Neural progenitor cell (in vitro differentiated cells): ENCODE data around the gene SELENBP1. TPM values are rescaled to one million over a fixed set of nuclear protein-coding genes. Genes with fewer than 3 reads are reported as not detected.
A peak's percentile ranks its signal among the peaks of the same experiment; 100 is the strongest.

Experiments
- DNase-seq: peaks from one replicate; pipeline ENCODE4 v3.0.0-alpha.2; 2016; ENCODE audit warnings: low spot score
- H2AFZ ChIP-seq: fragments of 200-600 bp; sonication (generic); replicated peaks from 2 replicates; pipeline ENCODE4 v1.6.1; 2016; ENCODE audit warnings: antibody characterized with exemption
- H3F3A ChIP-seq: fragments of 200-600 bp; sonication (generic); 2 replicates; pipeline ENCODE4 v1.6.1; 2016; ENCODE audit warnings: antibody characterized with exemption, low read depth
- H3K27ac ChIP-seq: fragments of 200-600 bp; sonication (generic); 2 replicates; pipeline ENCODE4 v1.5.1; 2016; ENCODE audit warnings: mild to moderate bottlenecking
- H3K27me3 ChIP-seq: fragments of 200-600 bp; sonication (generic); 2 replicates; pipeline ENCODE4 v1.6.1; 2016; ENCODE audit warnings: mild to moderate bottlenecking, moderate library complexity
- H3K36me3 ChIP-seq: fragments of 200-600 bp; sonication (generic); 2 replicates; pipeline ENCODE4 v1.5.1; 2016
- H3K4me1 ChIP-seq: fragments of 200-600 bp; sonication (generic); 2 replicates; pipeline ENCODE4 v1.6.1; 2016; ENCODE audit warnings: mixed run types
- H3K4me2 ChIP-seq: fragments of 200-600 bp; sonication (generic); 2 replicates; pipeline ENCODE4 v1.6.1; 2016
- H3K4me3 ChIP-seq: fragments of 200-600 bp; sonication (generic); 2 replicates; pipeline ENCODE4 v1.5.1; 2016
- H3K79me2 ChIP-seq: fragments of 200-600 bp; sonication (generic); 2 replicates; pipeline ENCODE4 v1.6.1; 2016; ENCODE audit warnings: low read depth
- H3K9ac ChIP-seq: fragments of 200-600 bp; sonication (generic); 2 replicates; pipeline ENCODE4 v1.6.1; 2016
- H3K9me3 ChIP-seq: fragments of 200-600 bp; sonication (generic); 2 replicates; pipeline ENCODE4 v1.5.1; 2016; ENCODE audit warnings: low read depth
- H4K20me1 ChIP-seq: fragments of 200-600 bp; sonication (generic); 2 replicates; pipeline ENCODE4 v1.6.1; 2016; ENCODE audit warnings: low read depth
- H3K27ac Mint-ChIP-seq: 3 replicates; pipeline ENCODE4 v1.8.0; 2021; ENCODE audit warnings: mixed read lengths
- H3K27me3 Mint-ChIP-seq: 2 replicates; pipeline ENCODE4 v1.8.0; 2022; ENCODE audit warnings: low read depth, mild to moderate bottlenecking, inconsistent platforms, moderate library complexity, mixed read lengths; ENCODE audit not compliant: insufficient read depth
- H3K36me3 Mint-ChIP-seq: 3 replicates; pipeline ENCODE4 v1.8.0; 2021; ENCODE audit warnings: mixed read lengths
- H3K4me1 Mint-ChIP-seq: 3 replicates; pipeline ENCODE4 v1.8.0; 2021; ENCODE audit warnings: mixed read lengths
- H3K4me3 Mint-ChIP-seq: 3 replicates; pipeline ENCODE4 v1.8.0; 2021; ENCODE audit warnings: mild to moderate bottlenecking, moderate library complexity, mixed read lengths
- H3K9me3 Mint-ChIP-seq: 3 replicates; pipeline ENCODE4 v1.8.0; 2020; ENCODE audit warnings: mixed read lengths
- CTCF ChIP-seq: fragments of 200-600 bp; sonication (generic); IDR thresholded peaks from 2 replicates; pipeline ENCODE4 v1.5.1; 2017; ENCODE audit warnings: antibody characterized with exemption, mild to moderate bottlenecking
- EZH2 ChIP-seq: fragments of 200-600 bp; sonication (generic); IDR thresholded peaks from 2 replicates; pipeline ENCODE4 v1.6.1; 2017; ENCODE audit warnings: antibody characterized with exemption, mild to moderate bottlenecking, moderate library complexity
- EZH2phosphoT487 ChIP-seq: fragments of 200-600 bp; sonication (generic); IDR thresholded peaks from 2 replicates; pipeline ENCODE4 v1.6.1; 2017; ENCODE audit warnings: antibody characterized with exemption
- total RNA-seq: library from RNA; depleted of rRNA; stranded (reverse); fragments of >200 nt; gene quantifications from 2 replicates; pipeline ENCODE4 v1.2.3, GENCODE V29; 2015; ENCODE audit warnings: low replicate concordance

SELENBP1 gene
- total RNA-seq, 1 donor from 2014 or later = 38.5 TPM

GRCh38 chr1:151346769-151347522 is 25.6 kb downstream of the SELENBP1 start, which contains the start of gene RFX5:
TSS of gene RFX5 (minus strand) at chr1:151347252. CDS start at chr1:151346320, 932 bp downstream.
- peaks cover 31% of the 10 kb centered on the region for H3K4me1 Mint-ChIP-seq
- TF ChIP-seq CTCF = no peak
- no peak for TF ChIP-seq EZH2phosphoT487
- no peak for TF ChIP-seq EZH2
- H3K36me3 Mint-ChIP-seq = peaks cover 23% of the 10 kb centered on the region

GRCh38 chr1:151346082-151346768 is 26.3 kb downstream of the SELENBP1 start:
- Histone ChIP-seq H3F3A (peaks cover 32% of the 10 kb centered on the region), H3K4me2 (peak overlapping the region; percentile 97), H2AFZ (no peak overlapping the region), H4K20me1 (no peaks in the 10 kb centered on the region), H3K9ac (peak overlapping the region; percentile 87), H3K36me3 (peaks cover 5% of the 10 kb centered on the region), H3K4me3 (peak overlapping the region; percentile 67), H3K27ac (peak overlapping the region; percentile 98), H3K79me2 (peaks cover 22% of the 10 kb centered on the region), H3K9me3 (no peaks in the 10 kb centered on the region), H3K4me1 (peaks cover 17% of the 10 kb centered on the region), H3K27me3 (no peaks in the 10 kb centered on the region)
- Mint-ChIP-seq H3K4me1 (peaks cover 31% of the 10 kb centered on the region), H3K27ac (peak overlapping the region; percentile 99), H3K4me3 (peak overlapping the region; percentile 95), H3K36me3 (peaks cover 23% of the 10 kb centered on the region), H3K27me3 (no peaks in the 10 kb centered on the region), H3K9me3 (peaks cover 4% of the 10 kb centered on the region)
- no peak for DNase-seq
- no peak for TF ChIP-seq CTCF
- no peak for TF ChIP-seq EZH2
- no peak for TF ChIP-seq EZH2phosphoT487

More at GRCh38 chr1:151346769-151347522, 25.6 kb downstream of the SELENBP1 start, which contains the start of gene RFX5:
- no peaks in the 10 kb centered on the region for H3K27me3 Mint-ChIP-seq
- peaks cover 8% of the 10 kb centered on the region for H3K9me3 Mint-ChIP-seq
- H3K4me3 Mint-ChIP-seq = peak within 1 kb of the TSS; percentile 95
- peak within 1 kb of the TSS; percentile 98 for H3K27ac ChIP-seq
- peaks cover 25% of the 10 kb centered on the region for H3F3A ChIP-seq
- peak; percentile 98 for DNase-seq
- peaks cover 17% of the 10 kb centered on the region for H3K4me1 ChIP-seq
- H3K36me3 ChIP-seq = peaks cover 5% of the 10 kb centered on the region
- H3K9me3 ChIP-seq = no peaks in the 10 kb centered on the region
- peak within 1 kb of the TSS; percentile 99 for H3K27ac Mint-ChIP-seq
- no peaks in the 10 kb centered on the region for H4K20me1 ChIP-seq
- H3K4me2 ChIP-seq = peak within 1 kb of the TSS; percentile 97
- peaks cover 22% of the 10 kb centered on the region for H3K79me2 ChIP-seq
- peak within 1 kb of the TSS; percentile 67 for H3K4me3 ChIP-seq
- no peaks in the 10 kb centered on the region for H3K27me3 ChIP-seq
- peak within 1 kb of the TSS; percentile 77 for H2AFZ ChIP-seq
- peak within 1 kb of the TSS; percentile 87 for H3K9ac ChIP-seq

GRCh38 chr1:151344291-151344690 is 28.2 kb downstream of the SELENBP1 start:
- DNase-seq = no peak
- Histone ChIP-seq H3K4me1 (peaks cover 17% of the 10 kb centered on the region), H3K79me2 (peaks cover 22% of the 10 kb centered on the region), H4K20me1 (no peaks in the 10 kb centered on the region), H3K9me3 (no peaks in the 10 kb centered on the region), H2AFZ (no peak overlapping the region), H3F3A (peaks cover 35% of the 10 kb centered on the region), H3K4me3 (no peak overlapping the region), H3K36me3 (peaks cover 5% of the 10 kb centered on the region), H3K27me3 (no peaks in the 10 kb centered on the region), H3K9ac (no peak overlapping the region), H3K4me2 (no peak overlapping the region), H3K27ac (no peak overlapping the region)
- Mint-ChIP-seq H3K9me3 (no peaks in the 10 kb centered on the region), H3K36me3 (peaks cover 23% of the 10 kb centered on the region), H3K4me1 (peaks cover 38% of the 10 kb centered on the region), H3K27me3 (no peaks in the 10 kb centered on the region), H3K4me3 (no peak overlapping the region), H3K27ac (no peak overlapping the region)
- TF ChIP-seq EZH2phosphoT487 (no peak), CTCF (no peak), EZH2 (no peak)
